ENCODE data around the gene ASXL1.
A peak's percentile ranks its signal among the peaks of the same experiment; 100 is the strongest.

Gene ASXL1

GRCh38 chr20:32474967-32475811 is 117.1 kb downstream of the ASXL1 start:
- Histone ChIP-seq H3K27me3 (no peaks in the 10 kb centered on the region), H3K36me3 (peaks cover 0 to 8% (median 0%) of the 10 kb centered on the region in 3 donors), H3K4me1 (peaks cover 0 to 48% (median 24%) of the 10 kb centered on the region in 4 donors), H3K4me3 (peak overlapping the region; percentile 41 to 52), H3K9me3 (no peaks in the 10 kb centered on the region), H3K27ac (peak overlapping the region; percentile 52 to 61)
- TF ChIP-seq CTCF (IDR thresholded peaks at IDR 0.05), result no peak
- DNase-seq, result peak; percentile 81 to 91
- intact Hi-C loops (cut with DNase I; ENCODE audit: low total_unique reads), result loop anchor here (10.0 kb wide), 1 partner anchor 260 kb away; no protein-coding TSS in a partner anchor

GRCh38 chr20:32476684-32477593 is 118.8 kb downstream of the ASXL1 start:
- H3K36me3 ChIP-seq, result peaks cover 0 to 8% (median 0%) of the 10 kb centered on the region in 3 donors
- H3K4me3 ChIP-seq, result no peak overlapping the region
- H3K27me3 ChIP-seq, result no peaks in the 10 kb centered on the region
- TF ChIP-seq CTCF (IDR thresholded peaks at IDR 0.05), result no peak
- H3K4me1 ChIP-seq, result peaks cover 0 to 65% (median 28%) of the 10 kb centered on the region in 4 donors
- intact Hi-C loops (cut with DNase I; ENCODE audit: low total_unique reads), result loop anchor here (10.0 kb wide), 1 partner anchor 262 kb away; no protein-coding TSS in a partner anchor
- H3K27ac ChIP-seq, result no peak overlapping the region
- DNase-seq, result no peak
- no peaks in the 10 kb centered on the region for H3K9me3 ChIP-seq

GRCh38 chr20:32477594-32478512 is 119.7 kb downstream of the ASXL1 start:
- Histone ChIP-seq H3K9me3 (no peaks in the 10 kb centered on the region), H3K27ac (no peak overlapping the region), H3K27me3 (no peaks in the 10 kb centered on the region), H3K4me1 (peaks cover 0 to 65% (median 31%) of the 10 kb centered on the region in 4 donors), H3K4me3 (no peak overlapping the region), H3K36me3 (no peaks in the 10 kb centered on the region)
- intact Hi-C loops (cut with DNase I; ENCODE audit: low total_unique reads), result loop anchor here (10.0 kb wide), 1 partner anchor 263 kb away; no protein-coding TSS in a partner anchor
- no peak for TF ChIP-seq CTCF (IDR thresholded peaks at IDR 0.05)
- DNase-seq, result no peak

GRCh38 chr20:32478576-32478975 is 120.4 kb downstream of the ASXL1 start:
- no peak for TF ChIP-seq CTCF (IDR thresholded peaks at IDR 0.05)
- DNase-seq, result no peak
- intact Hi-C loops (cut with DNase I; ENCODE audit: low total_unique reads), result loop anchor here (10.0 kb wide), 1 partner anchor 264 kb away; no protein-coding TSS in a partner anchor
- H3K27me3 ChIP-seq, result no peaks in the 10 kb centered on the region
- H3K9me3 ChIP-seq, result no peaks in the 10 kb centered on the region
- no peak overlapping the region for H3K27ac ChIP-seq
- no peaks in the 10 kb centered on the region for H3K36me3 ChIP-seq
- H3K4me3 ChIP-seq, result no peak overlapping the region
- peaks cover 0 to 58% (median 31%) of the 10 kb centered on the region in 4 donors for H3K4me1 ChIP-seq

Measured in tibial artery (tissue), 4 donors.